Testis (tissue), 3 donors: ENCODE measurements around the gene SNX1. TPM values are rescaled to one million over a fixed set of nuclear protein-coding genes. Genes with fewer than 3 reads are reported as not detected.
A peak's percentile ranks its signal among the peaks of the same experiment; 100 is the strongest.
"Not testable (repeated sequence)": the region's sequence is repeated elsewhere in the genome, so short reads cannot be mapped to it uniquely, and the experiment has no call there.

Experiments used
- DNase-seq: peaks from one replicate; pipeline ENCODE4 v3.0.0-alpha.2; 2019
- H3K27ac ChIP-seq, 2 donors: fragments of 200-600 bp; sonication (generic); one replicate each; pipeline ENCODE4 v1.5.1; 2019
- H3K27me3 ChIP-seq: fragments of 200-600 bp; sonication (generic); one replicate; pipeline ENCODE4 v1.5.1; 2019
- H3K36me3 ChIP-seq: fragments of 200-600 bp; sonication (generic); one replicate; pipeline ENCODE4 v1.5.1; 2017; ENCODE audit warnings: low read depth; ENCODE audit errors: missing control alignments
- H3K4me1 ChIP-seq: fragments of 200-600 bp; sonication (generic); one replicate; pipeline ENCODE4 v1.5.1; 2019
- H3K4me3 ChIP-seq, 2 donors: fragments of 200-600 bp; sonication (generic); one replicate each; pipeline ENCODE4 v1.5.1; 2017 to 2019
- H3K9me3 ChIP-seq: fragments of 200-600 bp; sonication (generic); one replicate; pipeline ENCODE4 v1.5.1; 2017
- POLR2A ChIP-seq: fragments of 450-650 bp; IDR thresholded peaks from one replicate; pipeline ENCODE4 v1.6.1; 2017; ENCODE audit warnings: antibody characterized with exemption, mild to moderate bottlenecking, moderate library complexity
- WGBS, 2 donors: methylation state at CpG; one replicate each; pipeline ENCODE4 v1.1.5; 2018; 5-methylcytosine and 5-hydroxymethylcytosine counted together
- intact Hi-C: fragments of 100-400 bp; cut with DNase I; formaldehyde crosslinking; loops from one replicate; pipeline ENCODE4 v1.15.1; 2023; ENCODE audit warnings: low total_unique reads
- polyA plus RNA-seq: library from polyadenylated mRNA; stranded (reverse); fragments of 350-450 nt; fragmentation: Illumina TruSeq; extraction: RNeasy Lipid Tissue Mini Kit (QIAGEN cat#74804); gene quantifications from one replicate; pipeline ENCODE4 v1.2.3, GENCODE V29; 2014; ENCODE audit warnings: low read depth, low replicate concordance; ENCODE audit not compliant: insufficient read depth
- total RNA-seq, 2 donors: library from RNA; depleted of rRNA; stranded (reverse); fragments of >200 nt; gene quantifications; one replicate each; pipeline ENCODE4 v1.2.3, GENCODE V29; 2016
- TF ChIP-seq, protein P1 (sequence below), 3 experiments: fragments of 450-650 bp in 2 of 3; fragments of 200-600 bp in 1 of 3; sonication (generic) in 1 of 3; IDR thresholded peaks; one replicate each; pipeline ENCODE4 v1.5.1; 2016 to 2019; ENCODE audit warnings: antibody characterized with exemption in 3 of 3, mild to moderate bottlenecking in 2 of 3, moderate library complexity in 1 of 3

The SNX1 gene
- total and polyA plus RNA-seq, 3 donors from 2014 or later: 79.1 to 93.1 (median 86.0) TPM

DNA sequence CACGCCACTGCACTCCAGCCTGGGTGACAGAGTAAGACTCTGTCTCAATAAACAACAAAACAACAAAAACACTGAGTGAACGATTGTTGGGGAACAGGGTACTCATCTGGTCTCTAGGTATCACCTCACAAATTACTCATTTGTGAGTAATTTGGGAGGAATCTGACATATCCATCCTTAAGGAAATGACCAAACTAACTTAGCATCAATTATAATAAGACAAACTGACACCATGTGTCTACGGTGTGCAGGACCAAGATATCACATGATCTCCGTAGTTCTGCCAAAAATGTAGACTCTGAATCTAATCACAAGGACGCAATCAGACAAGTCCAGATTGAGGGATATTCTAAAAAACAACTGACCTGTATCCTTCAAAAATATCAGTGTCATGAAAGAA lies 37.5 kb upstream of the SNX1 start:
- Histone ChIP-seq H3K9me3 (no peaks in the 10 kb centered on the region), H3K27me3 (no peaks in the 10 kb centered on the region), H3K36me3 (no peaks in the 10 kb centered on the region), H3K27ac (no peak overlapping the region), H3K4me1 (no peaks in the 10 kb centered on the region), H3K4me3 (no peak overlapping the region)
- TF ChIP-seq POLR2A: no peak
- TF ChIP-seq, protein P1, sequence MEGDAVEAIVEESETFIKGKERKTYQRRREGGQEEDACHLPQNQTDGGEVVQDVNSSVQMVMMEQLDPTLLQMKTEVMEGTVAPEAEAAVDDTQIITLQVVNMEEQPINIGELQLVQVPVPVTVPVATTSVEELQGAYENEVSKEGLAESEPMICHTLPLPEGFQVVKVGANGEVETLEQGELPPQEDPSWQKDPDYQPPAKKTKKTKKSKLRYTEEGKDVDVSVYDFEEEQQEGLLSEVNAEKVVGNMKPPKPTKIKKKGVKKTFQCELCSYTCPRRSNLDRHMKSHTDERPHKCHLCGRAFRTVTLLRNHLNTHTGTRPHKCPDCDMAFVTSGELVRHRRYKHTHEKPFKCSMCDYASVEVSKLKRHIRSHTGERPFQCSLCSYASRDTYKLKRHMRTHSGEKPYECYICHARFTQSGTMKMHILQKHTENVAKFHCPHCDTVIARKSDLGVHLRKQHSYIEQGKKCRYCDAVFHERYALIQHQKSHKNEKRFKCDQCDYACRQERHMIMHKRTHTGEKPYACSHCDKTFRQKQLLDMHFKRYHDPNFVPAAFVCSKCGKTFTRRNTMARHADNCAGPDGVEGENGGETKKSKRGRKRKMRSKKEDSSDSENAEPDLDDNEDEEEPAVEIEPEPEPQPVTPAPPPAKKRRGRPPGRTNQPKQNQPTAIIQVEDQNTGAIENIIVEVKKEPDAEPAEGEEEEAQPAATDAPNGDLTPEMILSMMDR (IDR thresholded peaks at IDR 0.05): no peak
- DNase-seq: no peak
- WGBS, 2 donors: 86 to 92% methylated on average over 5 of the region's 5 CpGs
- intact Hi-C loops: no loop called here

DNA sequence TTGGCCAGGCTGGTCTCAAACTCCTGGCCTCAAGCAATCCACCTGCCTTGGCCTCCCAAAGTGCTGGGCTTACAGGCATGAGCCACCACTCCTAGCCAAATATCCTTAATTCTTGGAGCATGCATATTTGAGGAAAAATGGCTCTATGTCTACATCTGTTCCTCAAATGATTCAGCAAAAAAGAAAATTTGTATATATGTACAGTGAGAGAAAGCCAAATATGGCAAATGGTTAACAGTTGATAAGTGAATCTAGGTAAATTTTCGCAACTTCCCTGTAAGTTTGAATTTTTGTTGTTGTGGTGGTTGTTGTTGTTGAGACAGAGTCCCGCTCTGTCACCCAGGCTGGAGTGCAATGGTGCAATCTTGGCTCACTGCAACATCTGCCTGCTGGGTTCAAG lies 36.7 kb upstream of the SNX1 start:
- H3K9me3 ChIP-seq, H3K36me3 ChIP-seq, H3K4me3 ChIP-seq, H3K27me3 ChIP-seq, H3K4me1 ChIP-seq, intact Hi-C loops, DNase-seq, H3K27ac ChIP-seq: not testable (repeated sequence)
- WGBS, 2 donors: 90 to 98% methylated on average over 2 of the region's 2 CpGs

DNA sequence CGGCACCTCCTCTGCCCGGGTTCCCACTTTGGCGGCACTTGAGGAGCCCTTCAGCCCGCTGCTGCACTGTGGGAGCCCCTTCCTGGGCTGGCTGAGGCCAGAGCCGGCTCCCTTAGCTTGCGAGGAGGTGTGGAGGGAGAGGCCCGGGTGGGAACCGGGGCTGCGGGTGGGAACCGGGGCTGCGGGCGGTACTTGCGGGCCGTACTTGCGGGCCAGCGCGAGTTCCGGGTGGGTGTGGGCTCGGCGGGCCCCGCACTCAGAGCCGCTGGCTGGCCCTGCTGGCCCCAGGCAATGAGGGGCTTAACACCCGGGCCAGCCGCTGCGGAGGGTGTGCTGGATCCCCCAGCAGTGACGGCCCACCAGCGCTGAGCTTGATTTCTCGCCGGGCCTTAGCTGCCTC lies 35.1 kb upstream of the SNX1 start:
- Histone ChIP-seq H3K36me3 (no peaks in the 10 kb centered on the region), H3K27me3 (no peaks in the 10 kb centered on the region), H3K27ac (no peak overlapping the region), H3K9me3 (no peaks in the 10 kb centered on the region), H3K4me1 (no peaks in the 10 kb centered on the region), H3K4me3 (peak overlapping the region; percentile 13 to 41)
- 21 to 81% methylated on average over 2 to 29 of the region's 29 CpGs for WGBS, 2 donors
- intact Hi-C loops: no loop called here
- DNase-seq: no peak
- no peak for TF ChIP-seq POLR2A
- TF ChIP-seq, protein P1 (IDR thresholded peaks at IDR 0.05): no peak

DNA sequence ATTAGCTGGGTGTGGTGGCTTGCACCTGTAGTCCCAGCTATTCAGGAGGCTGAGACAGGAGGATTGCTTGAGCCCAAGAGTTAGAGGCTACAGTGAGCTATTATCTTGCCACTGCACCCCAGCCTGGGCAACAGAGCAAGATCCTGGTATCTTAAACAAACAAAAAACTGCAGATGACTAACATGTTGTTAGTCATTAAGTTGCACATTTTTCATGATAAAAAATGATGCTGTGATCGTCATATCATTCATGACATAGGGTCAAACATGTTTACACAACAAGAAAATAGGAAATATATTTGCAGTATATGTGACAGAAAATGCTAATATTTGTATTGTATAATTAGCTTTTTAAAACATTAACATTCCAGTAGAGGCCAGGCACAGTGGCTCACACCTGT lies 29.3 kb upstream of the SNX1 start:
- Histone ChIP-seq H3K9me3 (no peaks in the 10 kb centered on the region), H3K36me3 (no peaks in the 10 kb centered on the region), H3K4me3 (no peak overlapping the region), H3K27ac (no peak overlapping the region), H3K4me1 (peaks cover 13% of the 10 kb centered on the region), H3K27me3 (no peaks in the 10 kb centered on the region)
- intact Hi-C loops: loop anchor here (5.0 kb wide), 1 partner anchor 314 kb away; no protein-coding TSS in a partner anchor
- no peak for DNase-seq
- no peak for TF ChIP-seq POLR2A
- TF ChIP-seq, protein P1 (IDR thresholded peaks at IDR 0.05): no peak
- WGBS, 2 donors: 84 to 87% methylated on average over 1 of the region's 1 CpG

DNA sequence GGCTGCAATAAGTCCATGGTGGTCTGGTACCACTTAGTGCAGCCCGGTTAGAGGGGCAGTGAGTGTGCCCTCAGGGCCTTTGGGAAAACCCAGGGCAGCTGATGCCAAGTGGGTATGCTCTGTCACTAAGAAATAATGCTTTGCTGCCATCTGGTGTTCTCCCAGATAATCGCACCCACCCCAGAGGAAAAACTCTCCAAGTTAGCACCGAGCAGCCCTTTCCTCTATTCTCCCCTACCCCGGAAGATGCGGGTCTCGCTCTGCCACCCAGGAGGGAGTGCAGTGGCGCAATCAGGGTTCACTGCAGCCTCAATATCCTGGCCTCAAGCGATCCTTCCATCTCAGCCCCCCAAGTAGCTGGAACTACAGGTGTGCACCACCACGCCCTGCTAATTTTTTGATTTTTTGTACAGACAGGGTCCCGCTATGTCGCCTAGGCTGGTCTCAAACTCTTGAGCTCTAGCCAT lies 28.2 kb upstream of the SNX1 start:
- H3K27ac ChIP-seq: no peak overlapping the region
- DNase-seq: peak; percentile 74

More for the DNA sequence above, 28.2 kb upstream of the SNX1 start:
- 34 to 42% methylated on average over 11 of the region's 11 CpGs for WGBS, 2 donors
- intact Hi-C loops: loop anchor here (5.0 kb wide), 1 partner anchor 315 kb away; no protein-coding TSS in a partner anchor
- Histone ChIP-seq H3K9me3 (no peaks in the 10 kb centered on the region), H3K36me3 (no peaks in the 10 kb centered on the region), H3K4me3 (no peak overlapping the region), H3K27me3 (no peaks in the 10 kb centered on the region), H3K4me1 (peaks cover 25% of the 10 kb centered on the region)
- TF ChIP-seq POLR2A: no peak
- TF ChIP-seq, protein P1 (IDR thresholded peaks at IDR 0.05): peak; percentile 58 to 84 (median 76)
